ENCODE data around the gene PAWR. TPM values are rescaled to one million over a fixed set of nuclear protein-coding genes. Genes with fewer than 3 reads are reported as not detected.

PAWR gene
- total RNA-seq, 1 experiment from 2014 or later = 204 TPM

GRCh38 chr12:79689061-79689476 is 1.7 kb downstream of the PAWR start:
- H3K4me1 Mint-ChIP-seq (ENCODE audit: low read depth, unreplicated experiment) = peaks cover 32% of the 10 kb centered on the region
- H3K27me3 Mint-ChIP-seq (ENCODE audit: unreplicated experiment) = no peaks in the 10 kb centered on the region
- no TSS peak for BruUV-seq (replicated peaks)
- no peaks in the 10 kb centered on the region for H3K9me3 Mint-ChIP-seq (ENCODE audit: low read depth, unreplicated experiment)
- TF ChIP-seq CTCF (IDR thresholded peaks at IDR 0.05; ENCODE audit: unreplicated experiment) = no peak
- intact Hi-C loops (cut with micrococcal nuclease; ENCODE audit: unreplicated experiment) = no loop called here
- H3K36me3 Mint-ChIP-seq (ENCODE audit: insufficient read depth, unreplicated experiment) = peaks cover 70% of the 10 kb centered on the region
- H3K4me3 Mint-ChIP-seq (ENCODE audit: low read depth, unreplicated experiment) = peak overlapping the region; percentile 75
- peak overlapping the region; percentile 85 for H3K27ac Mint-ChIP-seq (ENCODE audit: unreplicated experiment)
- no peak for DNase-seq
- CTCF ChIA-PET = interaction anchor here (0.6 to 0.8 kb wide), 3 partner anchors 13 to 168 kb away, joined by 3 to 10 read pairs (median 9); no protein-coding TSS in a partner anchor

GRCh38 chr12:79688376-79689060 is 2.2 kb downstream of the PAWR start:
- H3K27me3 Mint-ChIP-seq (ENCODE audit: unreplicated experiment) = no peaks in the 10 kb centered on the region
- DNase-seq = no peak
- peaks cover 70% of the 10 kb centered on the region for H3K36me3 Mint-ChIP-seq (ENCODE audit: insufficient read depth, unreplicated experiment)
- H3K4me1 Mint-ChIP-seq (ENCODE audit: low read depth, unreplicated experiment) = peaks cover 31% of the 10 kb centered on the region
- peak overlapping the region; percentile 75 for H3K4me3 Mint-ChIP-seq (ENCODE audit: low read depth, unreplicated experiment)
- no TSS peak for BruUV-seq (replicated peaks)
- CTCF ChIA-PET = interaction anchor here (0.7 kb wide), 2 partner anchors 47 to 1217 kb away, joined by 3 to 4 read pairs; no protein-coding TSS in a partner anchor
- TF ChIP-seq CTCF (IDR thresholded peaks at IDR 0.05; ENCODE audit: unreplicated experiment) = no peak
- peak overlapping the region; percentile 85 for H3K27ac Mint-ChIP-seq (ENCODE audit: unreplicated experiment)
- intact Hi-C loops (cut with micrococcal nuclease; ENCODE audit: unreplicated experiment) = no loop called here
- no peaks in the 10 kb centered on the region for H3K9me3 Mint-ChIP-seq (ENCODE audit: low read depth, unreplicated experiment)

GRCh38 chr12:79687711-79688260 is 3.0 kb downstream of the PAWR start:
- BruUV-seq (replicated peaks) = TSS peak; percentile 28
- peak overlapping the region; percentile 75 for H3K4me3 Mint-ChIP-seq (ENCODE audit: low read depth, unreplicated experiment)
- intact Hi-C loops (cut with micrococcal nuclease; ENCODE audit: unreplicated experiment) = loop anchor here (2.0 kb wide), 1 partner anchor 273 kb away; no protein-coding TSS in a partner anchor
- peaks cover 25% of the 10 kb centered on the region for H3K4me1 Mint-ChIP-seq (ENCODE audit: low read depth, unreplicated experiment)
- peaks cover 70% of the 10 kb centered on the region for H3K36me3 Mint-ChIP-seq (ENCODE audit: insufficient read depth, unreplicated experiment)
- no peaks in the 10 kb centered on the region for H3K27me3 Mint-ChIP-seq (ENCODE audit: unreplicated experiment)
- DNase-seq = no peak
- CTCF ChIA-PET = interaction anchor here (0.7 kb wide), 1 partner anchor 47 kb away, joined by 3 read pairs; no protein-coding TSS in a partner anchor
- H3K9me3 Mint-ChIP-seq (ENCODE audit: low read depth, unreplicated experiment) = no peaks in the 10 kb centered on the region
- no peak for TF ChIP-seq CTCF (IDR thresholded peaks at IDR 0.05; ENCODE audit: unreplicated experiment)
- H3K27ac Mint-ChIP-seq (ENCODE audit: unreplicated experiment) = peak overlapping the region; percentile 85

GRCh38 chr12:79686171-79686570 is 4.6 kb downstream of the PAWR start:
- Mint-ChIP-seq H3K36me3 (ENCODE audit: insufficient read depth, unreplicated experiment) (peaks cover 63% of the 10 kb centered on the region), H3K4me1 (ENCODE audit: low read depth, unreplicated experiment) (peaks cover 26% of the 10 kb centered on the region), H3K27me3 (ENCODE audit: unreplicated experiment) (no peaks in the 10 kb centered on the region), H3K4me3 (ENCODE audit: low read depth, unreplicated experiment) (peak overlapping the region; percentile 75), H3K9me3 (ENCODE audit: low read depth, unreplicated experiment) (no peaks in the 10 kb centered on the region), H3K27ac (ENCODE audit: unreplicated experiment) (peak overlapping the region; percentile 85)
- no peak for DNase-seq
- no TSS peak for BruUV-seq (replicated peaks)
- CTCF ChIA-PET = interaction anchor here (0.5 kb wide), 1 partner anchor 168 kb away, joined by 3 read pairs; no protein-coding TSS in a partner anchor
- intact Hi-C loops (cut with micrococcal nuclease; ENCODE audit: unreplicated experiment) = loop anchor here (2.0 kb wide), 1 partner anchor 271 kb away; no protein-coding TSS in a partner anchor
- no peak for TF ChIP-seq CTCF (IDR thresholded peaks at IDR 0.05; ENCODE audit: unreplicated experiment)
